Sciatic nerve (tissue), 2 donors: Measurements from ENCODE around the gene PPIE. TPM values are rescaled to one million over a fixed set of nuclear protein-coding genes. Genes with fewer than 3 reads are reported as not detected.
A peak's percentile ranks its signal among the peaks of the same experiment; 100 is the strongest.
"Not testable (repeated sequence)": the region's sequence is repeated elsewhere in the genome, so short reads cannot be mapped to it uniquely, and the experiment has no call there.

ENCODE experiments used
- ATAC-seq: fragments of 200-7000 bp; cut with Tn5 transposase; one replicate; pipeline ENCODE4 v1.9.1; 2020; ENCODE audit warnings: mild to moderate bottlenecking, moderate library complexity
- DNase-seq: peaks from one replicate; pipeline ENCODE4 v3.0.0-alpha.2; 2020; ENCODE audit warnings: low spot score
- intact Hi-C: fragments of 100-400 bp; cut with DNase I; formaldehyde crosslinking; loops from one replicate; pipeline ENCODE4 v1.14.2; 2022
- total RNA-seq: library from RNA; stranded (reverse); fragmentation: NEBNext Ultra II Directional; extraction: Animal tissue kit (Norgen Biotek cat#: 25700); gene quantifications from one replicate; pipeline ENCODE4 v1.2.1, GENCODE V29; 2021
- donor health status: DM: no; HTN: no; CAD: no.
- donor health status: DM: no; HTN: no; CAD: no.

Gene PPIE
- total RNA-seq, 1 donor from 2014 or later = 41.5 TPM

- intact Hi-C loops, ATAC-seq: not testable (repeated sequence)
Measured at GRCh38 chr1:39771022-39771532, 32.4 kb downstream of the PPIE start, which contains the start of gene OXCT2. TSS of gene OXCT2 (minus strand) at chr1:39771348. CDS start at chr1:39771255, 93 bp downstream.

GRCh38 chr1:39773369-39773979 lies 34.8 kb downstream of the PPIE start:
- DNase-seq, intact Hi-C loops, ATAC-seq: not testable (repeated sequence)

More at GRCh38 chr1:39771022-39771532, 32.4 kb downstream of the PPIE start, which contains the start of gene OXCT2:
- peak; percentile 57 for DNase-seq

- peak; percentile 30 for DNase-seq
- intact Hi-C loops, ATAC-seq: not testable (repeated sequence)
Measured at GRCh38 chr1:39775141-39775540, 36.5 kb downstream of the PPIE start.

- intact Hi-C loops, ATAC-seq: not testable (repeated sequence)
- DNase-seq = peak; percentile 38
Measured at GRCh38 chr1:39775676-39776399, 37.2 kb downstream of the PPIE start.

GRCh38 chr1:39776400-39776713 lies 37.7 kb downstream of the PPIE start:
- ATAC-seq = peak; percentile 82
- intact Hi-C loops = no loop called here
- DNase-seq = peak; percentile 65

GRCh38 chr1:39776886-39777285 lies 38.2 kb downstream of the PPIE start:
- intact Hi-C loops = no loop called here
- no peak for DNase-seq
- ATAC-seq = no peak

GRCh38 chr1:39777306-39777705 lies 38.6 kb downstream of the PPIE start:
- DNase-seq = peak; percentile 40
- intact Hi-C loops = no loop called here
- ATAC-seq = no peak

GRCh38 chr1:39777896-39778295 lies 39.2 kb downstream of the PPIE start:
- intact Hi-C loops = not testable (repeated sequence)

GRCh38 chr1:39778463-39779099 lies 39.9 kb downstream of the PPIE start:
- peak; percentile 35 for DNase-seq
- ATAC-seq, intact Hi-C loops: not testable (repeated sequence)

More at GRCh38 chr1:39777896-39778295, 39.2 kb downstream of the PPIE start:
- peak; percentile 55 for DNase-seq
- ATAC-seq = not testable (repeated sequence)

- DNase-seq = peak; percentile 28
- intact Hi-C loops = no loop called here
- ATAC-seq = no peak
Measured at GRCh38 chr1:39779137-39779536, 40.5 kb downstream of the PPIE start.

GRCh38 chr1:39779821-39780220 lies 41.1 kb downstream of the PPIE start:
- intact Hi-C loops = no loop called here
- peak; percentile 26 for DNase-seq

GRCh38 chr1:39781349-39781715 lies 42.6 kb downstream of the PPIE start:
- DNase-seq (no peak), ATAC-seq (no peak)
- intact Hi-C loops = no loop called here

More at GRCh38 chr1:39779821-39780220, 41.1 kb downstream of the PPIE start:
- no peak for ATAC-seq

GRCh38 chr1:39782103-39782502 lies 43.4 kb downstream of the PPIE start:
- peak; percentile 12 for DNase-seq
- ATAC-seq = no peak
- intact Hi-C loops = no loop called here

- intact Hi-C loops, ATAC-seq: not testable (repeated sequence)
- DNase-seq = peak; percentile 31
Measured at GRCh38 chr1:39782685-39783084, 44.0 kb downstream of the PPIE start.

- peak; percentile 73 for ATAC-seq
- DNase-seq, intact Hi-C loops: not testable (repeated sequence)
Measured at GRCh38 chr1:39786303-39787107, 47.8 kb downstream of the PPIE start.

GRCh38 chr1:39787108-39787375 lies 48.4 kb downstream of the PPIE start:
- intact Hi-C loops, ATAC-seq: not testable (repeated sequence)

GRCh38 chr1:39787468-39787867 lies 48.8 kb downstream of the PPIE start:
- DNase-seq = no peak
- intact Hi-C loops = no loop called here
- ATAC-seq = peak; percentile 2

More at GRCh38 chr1:39787108-39787375, 48.4 kb downstream of the PPIE start:
- not testable (repeated sequence) for DNase-seq

GRCh38 chr1:39787964-39788363 lies 49.3 kb downstream of the PPIE start:
- ATAC-seq, DNase-seq, intact Hi-C loops: not testable (repeated sequence)

GRCh38 chr1:39788426-39788757 lies 49.7 kb downstream of the PPIE start:
- ATAC-seq = no peak
- no peak for DNase-seq
- intact Hi-C loops = no loop called here
